Adrenal gland (tissue), 5 donors: ENCODE results near the gene ZBTB38.

ENCODE experiments used
- CTCF ChIP-seq, 6 experiments: fragments of 450-650 bp in 4 of 6; fragments of 200-600 bp in 2 of 6; sonication (generic) in 1 of 6; IDR thresholded peaks; 1 replicate in 5 of 6; 2 replicates in 1 of 6; pipeline versions ENCODE4 v1.5.1 to v1.8.0; 2016 to 2021; ENCODE audit warnings: antibody characterized with exemption in 6 of 6, mild to moderate bottlenecking in 2 of 6, moderate library complexity in 1 of 6
- POLR2A ChIP-seq, 2 donors: fragments of 450-650 bp; IDR thresholded peaks; one replicate each; pipeline ENCODE4 v1.6.1; 2017; ENCODE audit warnings: antibody characterized with exemption in 2 of 2, mild to moderate bottlenecking in 2 of 2, moderate library complexity in 1 of 2
- donor health status: DM: no; HTN: no; CAD: no.

DNA sequence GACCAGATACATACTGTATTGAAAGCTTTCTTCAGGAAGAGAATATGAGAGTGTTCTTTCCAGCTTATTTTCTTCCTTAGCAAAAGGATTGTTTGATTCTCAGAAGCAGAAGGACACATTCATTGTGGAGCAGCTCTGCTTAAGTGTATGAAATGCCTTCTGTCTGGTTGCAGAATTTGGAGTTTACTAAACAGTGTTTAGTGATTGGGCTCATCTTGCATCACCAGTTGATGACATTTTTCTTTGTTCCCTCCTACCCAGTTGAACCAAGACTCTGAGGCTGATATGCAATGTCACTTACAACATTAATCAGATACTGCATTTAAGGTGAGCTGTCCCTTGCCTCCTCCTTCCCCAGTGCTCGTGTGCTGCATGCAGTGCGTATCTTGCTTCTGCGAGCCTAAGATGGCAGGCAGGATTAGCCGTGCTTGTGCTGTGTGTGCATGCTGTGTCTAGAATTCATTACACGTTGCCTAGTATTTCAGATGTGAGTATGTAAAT is 18.4 kb downstream of the ZBTB38 start:
- TF ChIP-seq POLR2A (IDR thresholded peaks at IDR 0.05) (peak; percentile 15 to 33), CTCF (IDR thresholded peaks at IDR 0.05) (no peak)
